Lower leg skin (tissue), 3 donors: ENCODE measurements around the gene HOXA7.

ENCODE experiments used
- POLR2A ChIP-seq, 2 donors: fragments of 450-650 bp; IDR thresholded peaks; one replicate each; pipeline ENCODE4 v1.6.1; 2016 to 2017; ENCODE audit warnings: antibody characterized with exemption in 2 of 2, mild to moderate bottlenecking in 1 of 2, moderate library complexity in 1 of 2
- TF ChIP-seq, protein P1 (sequence below), 3 donors: fragments of 450-650 bp; IDR thresholded peaks; one replicate each; pipeline ENCODE4 v1.5.1; 2016; ENCODE audit warnings: antibody characterized with exemption in 3 of 3, mild to moderate bottlenecking in 3 of 3, moderate library complexity in 2 of 3

DNA sequence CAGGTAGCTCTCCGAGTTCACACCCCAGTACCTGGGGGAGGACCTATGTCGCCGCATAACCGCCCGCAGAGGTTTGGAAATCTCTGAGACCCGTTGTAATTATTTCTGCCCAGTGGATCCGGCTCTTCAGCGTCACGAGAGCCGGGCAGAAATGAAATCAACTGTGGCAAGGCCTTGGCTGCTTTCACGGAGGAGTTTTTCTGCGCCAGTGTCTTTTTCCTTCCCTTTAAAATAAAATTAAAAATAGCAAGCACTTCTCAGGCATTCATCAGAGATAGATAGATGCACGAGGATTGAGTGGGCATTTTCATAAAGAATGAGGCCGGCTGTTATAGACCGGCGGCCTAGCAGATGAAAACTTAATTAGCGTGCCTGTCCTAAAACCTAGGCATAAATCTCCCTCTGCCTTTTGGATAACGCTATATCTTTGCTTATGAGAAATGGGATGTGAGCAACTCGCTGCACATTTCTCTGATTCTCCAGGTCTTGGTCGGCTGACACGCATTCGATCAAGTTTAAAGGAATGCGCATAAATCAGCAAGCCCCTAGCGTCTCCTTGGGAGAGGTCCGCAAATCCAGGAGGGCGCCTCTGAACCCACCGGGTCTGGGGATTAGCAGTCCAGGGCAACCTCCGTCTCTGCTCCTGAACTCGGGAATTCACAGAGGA is 37.0 kb upstream of the HOXA7 start:
- TF ChIP-seq, protein P1, sequence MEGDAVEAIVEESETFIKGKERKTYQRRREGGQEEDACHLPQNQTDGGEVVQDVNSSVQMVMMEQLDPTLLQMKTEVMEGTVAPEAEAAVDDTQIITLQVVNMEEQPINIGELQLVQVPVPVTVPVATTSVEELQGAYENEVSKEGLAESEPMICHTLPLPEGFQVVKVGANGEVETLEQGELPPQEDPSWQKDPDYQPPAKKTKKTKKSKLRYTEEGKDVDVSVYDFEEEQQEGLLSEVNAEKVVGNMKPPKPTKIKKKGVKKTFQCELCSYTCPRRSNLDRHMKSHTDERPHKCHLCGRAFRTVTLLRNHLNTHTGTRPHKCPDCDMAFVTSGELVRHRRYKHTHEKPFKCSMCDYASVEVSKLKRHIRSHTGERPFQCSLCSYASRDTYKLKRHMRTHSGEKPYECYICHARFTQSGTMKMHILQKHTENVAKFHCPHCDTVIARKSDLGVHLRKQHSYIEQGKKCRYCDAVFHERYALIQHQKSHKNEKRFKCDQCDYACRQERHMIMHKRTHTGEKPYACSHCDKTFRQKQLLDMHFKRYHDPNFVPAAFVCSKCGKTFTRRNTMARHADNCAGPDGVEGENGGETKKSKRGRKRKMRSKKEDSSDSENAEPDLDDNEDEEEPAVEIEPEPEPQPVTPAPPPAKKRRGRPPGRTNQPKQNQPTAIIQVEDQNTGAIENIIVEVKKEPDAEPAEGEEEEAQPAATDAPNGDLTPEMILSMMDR (IDR thresholded peaks at IDR 0.05): no peak
- TF ChIP-seq POLR2A (IDR thresholded peaks at IDR 0.05): no peak
